Measurements from ENCODE around the gene PRICKLE1.

Gene PRICKLE1

GRCh38 chr12:42495244-42495643, 94.3 kb downstream of the PRICKLE1 start:
- no peaks in the 10 kb centered on the region for H3K9me3 ChIP-seq (ENCODE audit: insufficient read depth, low read length, severe bottlenecking)
- ATAC-seq (ENCODE audit: insufficient read depth, low read depth) (no peak), DNase-seq (no peak)
- no peaks in the 10 kb centered on the region for H3K27me3 ChIP-seq (ENCODE audit: insufficient read depth, low read length, poor library complexity)
- no peaks in the 10 kb centered on the region for H3K79me2 ChIP-seq (ENCODE audit: insufficient read depth, low read length)
- TF ChIP-seq EZH2 (IDR thresholded peaks at IDR 0.05; ENCODE audit: borderline replicate concordance, low read depth, low read length, severe bottlenecking) (no peak), CTCF (IDR thresholded peaks at IDR 0.05; ENCODE audit: borderline replicate concordance, extremely low read depth, low read length, poor library complexity, severe bottlenecking) (no peak)
- no peak overlapping the region for H3K9ac ChIP-seq (ENCODE audit: low read depth, low read length)
- no peaks in the 10 kb centered on the region for H4K20me1 ChIP-seq (ENCODE audit: insufficient read depth, low read length)
- no peak overlapping the region for H2AFZ ChIP-seq (ENCODE audit: low read depth, low read length)
- H3K4me3 ChIP-seq (ENCODE audit: low read depth in 1 of 2, low read length in 2 of 2) = no peak overlapping the region
- H3K27ac ChIP-seq (ENCODE audit: low read length) = no peak overlapping the region
- H3K4me2 ChIP-seq (ENCODE audit: insufficient read depth, low read length) = no peak overlapping the region
- H3K4me1 ChIP-seq (ENCODE audit: insufficient read depth, low read length) = no peaks in the 10 kb centered on the region
- H3K36me3 ChIP-seq (ENCODE audit: insufficient read depth, low read length) = no peaks in the 10 kb centered on the region

- H3K36me3 ChIP-seq (ENCODE audit: insufficient read depth, low read length) = no peaks in the 10 kb centered on the region
- no peaks in the 10 kb centered on the region for H3K79me2 ChIP-seq (ENCODE audit: insufficient read depth, low read length)
- TF ChIP-seq CTCF (IDR thresholded peaks at IDR 0.05; ENCODE audit: borderline replicate concordance, extremely low read depth, low read length, poor library complexity, severe bottlenecking) (no peak), EZH2 (IDR thresholded peaks at IDR 0.05; ENCODE audit: borderline replicate concordance, low read depth, low read length, severe bottlenecking) (no peak)
- no peak overlapping the region for H3K4me2 ChIP-seq (ENCODE audit: insufficient read depth, low read length)
- H4K20me1 ChIP-seq (ENCODE audit: insufficient read depth, low read length) = no peaks in the 10 kb centered on the region
- no peak overlapping the region for H3K9ac ChIP-seq (ENCODE audit: low read depth, low read length)
- H2AFZ ChIP-seq (ENCODE audit: low read depth, low read length) = no peak overlapping the region
- H3K27ac ChIP-seq (ENCODE audit: low read length) = no peak overlapping the region
- ATAC-seq (ENCODE audit: insufficient read depth, low read depth) (no peak), DNase-seq (no peak)
- no peaks in the 10 kb centered on the region for H3K4me1 ChIP-seq (ENCODE audit: insufficient read depth, low read length)
- H3K27me3 ChIP-seq (ENCODE audit: insufficient read depth, low read length, poor library complexity) = no peaks in the 10 kb centered on the region
- H3K9me3 ChIP-seq (ENCODE audit: insufficient read depth, low read length, severe bottlenecking) = no peaks in the 10 kb centered on the region
- H3K4me3 ChIP-seq (ENCODE audit: low read depth in 1 of 2, low read length in 2 of 2) = no peak overlapping the region
Observed at GRCh38 chr12:42492267-42492666, 97.3 kb downstream of the PRICKLE1 start.

GRCh38 chr12:42490261-42490842, 99.2 kb downstream of the PRICKLE1 start:
- H3K79me2 ChIP-seq (ENCODE audit: insufficient read depth, low read length) = no peaks in the 10 kb centered on the region
- no peak overlapping the region for H3K4me3 ChIP-seq (ENCODE audit: low read depth in 1 of 2, low read length in 2 of 2)

More at GRCh38 chr12:42490261-42490842, 99.2 kb downstream of the PRICKLE1 start:
- no peaks in the 10 kb centered on the region for H3K4me1 ChIP-seq (ENCODE audit: insufficient read depth, low read length)
- H3K9me3 ChIP-seq (ENCODE audit: insufficient read depth, low read length, severe bottlenecking) = no peaks in the 10 kb centered on the region
- no peak overlapping the region for H3K27ac ChIP-seq (ENCODE audit: low read length)
- no peaks in the 10 kb centered on the region for H4K20me1 ChIP-seq (ENCODE audit: insufficient read depth, low read length)
- TF ChIP-seq EZH2 (IDR thresholded peaks at IDR 0.05; ENCODE audit: borderline replicate concordance, low read depth, low read length, severe bottlenecking) (no peak), CTCF (IDR thresholded peaks at IDR 0.05; ENCODE audit: borderline replicate concordance, extremely low read depth, low read length, poor library complexity, severe bottlenecking) (no peak)
- no peak for ATAC-seq (ENCODE audit: insufficient read depth, low read depth)
- H3K27me3 ChIP-seq (ENCODE audit: insufficient read depth, low read length, poor library complexity) = no peaks in the 10 kb centered on the region
- no peak for DNase-seq
- H3K36me3 ChIP-seq (ENCODE audit: insufficient read depth, low read length) = no peaks in the 10 kb centered on the region
- no peak overlapping the region for H2AFZ ChIP-seq (ENCODE audit: low read depth, low read length)
- H3K4me2 ChIP-seq (ENCODE audit: insufficient read depth, low read length) = no peak overlapping the region
- H3K9ac ChIP-seq (ENCODE audit: low read depth, low read length) = no peak overlapping the region
